Choroid plexus epithelial cell (primary cell): Measurements from ENCODE around the gene CEP70.
"Not testable (repeated sequence)": the region's sequence is repeated elsewhere in the genome, so short reads cannot be mapped to it uniquely, and the experiment has no call there.

Source experiments
- DNase-seq: peaks from one replicate; pipeline ENCODE4 v3.0.0-alpha.2; 2010; ENCODE audit warnings: low read depth
- H3K4me3 ChIP-seq: 2 replicates; pipeline ENCODE4 v1.5.1; 2011; ENCODE audit warnings: low read depth, mild to moderate bottlenecking, control low read depth, low read length, moderate library complexity
- CTCF ChIP-seq: conservative IDR thresholded peaks from 2 replicates; pipeline ENCODE4 v1.5.1; 2011; ENCODE audit warnings: low read depth, mild to moderate bottlenecking, control low read depth, inconsistent platforms, low read length, moderate library complexity

Gene CEP70

DNA sequence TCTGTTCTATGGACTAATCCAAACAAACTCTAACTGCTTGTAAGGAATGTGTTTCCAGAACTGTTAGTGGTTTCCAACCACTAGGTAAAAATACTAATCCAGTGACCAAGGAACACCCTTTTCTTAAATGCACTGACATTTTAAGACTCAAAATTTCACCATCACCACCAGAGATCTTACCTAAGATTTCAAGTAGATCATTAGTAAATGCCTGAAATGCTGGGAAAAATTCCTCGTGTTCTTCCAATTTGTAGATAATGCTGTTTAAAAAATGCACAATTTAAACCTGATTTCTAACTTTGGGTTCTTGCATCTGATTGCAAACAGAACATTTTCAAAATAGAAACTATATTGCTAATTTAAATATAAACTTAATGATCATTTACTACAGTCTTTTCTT is 96.2 kb downstream of the CEP70 start:
- H3K4me3 ChIP-seq, result no peak overlapping the region
- DNase-seq, result no peak
- TF ChIP-seq CTCF, result no peak

- DNase-seq, result no peak
- no peak for TF ChIP-seq CTCF
- H3K4me3 ChIP-seq, result no peak overlapping the region
Observed at GRCh38 chr3:138497021-138497420, 97.0 kb downstream of the CEP70 start.

GRCh38 chr3:138496436-138496835 is 97.6 kb downstream of the CEP70 start:
- no peak for DNase-seq
- no peak overlapping the region for H3K4me3 ChIP-seq
- TF ChIP-seq CTCF, result no peak

DNA sequence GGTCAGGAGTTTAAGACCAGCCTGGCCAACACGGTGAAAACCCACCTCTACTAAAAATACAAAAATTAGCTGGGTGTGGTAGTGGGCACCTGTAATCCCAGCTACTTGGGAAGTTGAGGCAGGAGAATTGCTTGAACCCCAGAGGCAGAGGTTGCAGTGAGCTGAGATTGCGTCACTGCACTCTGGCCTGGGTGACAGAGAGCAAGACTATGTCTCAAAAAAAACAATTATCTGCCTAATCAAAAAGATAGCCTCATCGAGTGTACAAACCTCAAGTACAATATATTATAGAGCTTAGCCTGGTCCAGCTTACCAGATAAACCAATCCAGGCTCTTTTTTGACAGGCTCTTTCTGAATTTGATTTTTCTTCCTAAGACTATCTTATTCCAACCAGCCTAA is 98.4 kb downstream of the CEP70 start:
- not testable (repeated sequence) for H3K4me3 ChIP-seq, DNase-seq

DNA sequence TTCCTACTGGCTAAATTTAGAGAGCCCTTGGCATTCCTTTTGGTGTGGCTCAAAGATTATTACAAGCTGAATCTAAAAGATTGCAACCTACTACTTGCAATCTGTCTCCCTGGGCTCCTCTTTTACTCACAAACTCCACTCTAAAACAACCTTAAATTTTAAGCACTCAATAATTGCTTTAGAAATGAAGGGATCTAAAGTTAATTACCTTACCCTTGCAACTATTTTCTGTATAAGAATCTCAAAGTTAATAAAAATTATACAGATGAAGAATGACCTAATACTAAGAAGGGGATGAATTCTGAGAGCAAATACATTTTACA is 99.5 kb downstream of the CEP70 start:
- DNase-seq, result no peak
- H3K4me3 ChIP-seq, result no peak overlapping the region
- no peak for TF ChIP-seq CTCF

DNA sequence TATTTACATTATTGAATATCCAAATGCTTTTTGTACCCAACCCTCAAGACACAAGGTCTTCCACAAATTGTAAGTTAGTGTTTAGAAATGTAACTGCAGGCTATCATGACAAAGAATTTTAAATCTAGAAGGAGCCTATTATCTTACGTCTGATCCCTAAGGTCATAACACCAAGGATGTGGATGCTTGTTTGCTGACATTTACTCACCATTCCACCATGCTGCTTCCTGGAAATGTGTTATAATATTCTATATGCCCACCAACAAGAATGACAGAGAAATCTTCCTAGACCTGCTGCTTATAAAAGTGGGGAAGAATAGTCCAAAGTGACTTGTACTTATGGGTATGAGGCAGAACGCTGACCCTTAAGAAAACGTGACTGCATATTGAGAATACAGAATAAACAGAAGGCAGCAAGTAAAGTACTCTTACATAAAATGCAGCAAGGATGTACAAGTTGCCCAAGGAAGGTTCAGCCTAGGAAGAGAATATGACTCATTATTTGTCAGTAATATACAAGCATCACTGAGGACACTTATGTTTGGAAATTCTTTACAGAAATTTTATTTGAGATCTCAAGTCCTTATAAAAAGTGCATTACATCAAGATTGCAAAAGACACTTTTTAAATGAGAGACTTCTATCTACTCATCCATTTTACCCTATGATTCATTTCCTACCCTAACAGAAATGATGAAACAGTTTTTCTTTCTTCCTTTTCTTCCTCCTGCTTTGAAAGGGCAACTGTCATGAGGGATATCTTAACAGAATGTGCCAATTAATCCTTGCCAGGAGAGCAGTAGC is 100.1 kb downstream of the CEP70 start:
- peak; percentile 71 for DNase-seq
- no peak for TF ChIP-seq CTCF

DNA sequence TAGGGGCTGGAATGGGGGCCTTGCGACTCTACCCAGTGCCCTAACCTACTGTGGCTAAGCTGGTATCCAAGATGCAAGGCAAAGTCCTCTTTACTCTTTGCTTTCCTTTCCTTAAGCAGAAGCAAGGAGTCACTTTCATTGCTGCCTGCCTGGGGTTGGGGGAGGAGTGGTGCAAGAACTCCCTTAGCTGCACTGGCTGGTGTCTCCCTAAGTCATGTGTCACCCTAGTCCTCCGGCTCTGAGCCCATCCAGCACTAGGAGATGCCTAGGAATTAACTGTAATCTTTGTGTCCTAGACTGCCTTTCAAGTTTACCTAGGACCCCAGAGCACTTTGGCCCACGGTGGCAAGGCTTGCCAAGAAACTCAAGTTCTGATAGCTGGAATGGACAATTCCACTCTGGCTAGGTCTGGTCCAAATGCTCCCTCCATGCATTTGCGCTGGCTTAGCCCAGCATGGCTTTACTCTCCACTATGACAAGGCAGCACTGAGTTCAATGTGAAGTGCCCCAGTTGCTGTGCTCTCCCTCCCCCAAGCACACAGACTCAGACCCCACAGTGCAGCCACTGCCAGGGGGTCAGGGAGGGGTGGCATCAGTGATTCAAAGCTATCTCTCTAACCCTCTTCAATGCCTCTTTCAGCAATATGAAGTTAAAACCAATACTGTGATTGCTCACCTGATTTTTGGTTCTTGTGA is 100.9 kb downstream of the CEP70 start:
- no peak for DNase-seq
- no peak for TF ChIP-seq CTCF
- no peak overlapping the region for H3K4me3 ChIP-seq

More for the DNA sequence above, 100.1 kb downstream of the CEP70 start:
- H3K4me3 ChIP-seq, result no peak overlapping the region
